HG02938 (cell line): ENCODE results near the gene DTWD1.
"Not testable (repeated sequence)": the region's sequence is repeated elsewhere in the genome, so short reads cannot be mapped to it uniquely, and the experiment has no call there.

Experiments
- ATAC-seq: cut with Tn5 transposase; IDR thresholded peaks from one replicate; pipeline ENCODE4 v1.9.1; 2021; ENCODE audit warnings: mild to moderate bottlenecking, moderate library complexity; ENCODE audit not compliant: unreplicated experiment

Gene DTWD1

GRCh38 chr15:49645941-49646340, 25.1 kb downstream of the DTWD1 start:
- ATAC-seq: no peak

GRCh38 chr15:49646891-49647290, 26.0 kb downstream of the DTWD1 start:
- no peak for ATAC-seq

- ATAC-seq: no peak
Observed at GRCh38 chr15:49649987-49650386, 29.1 kb downstream of the DTWD1 start.

GRCh38 chr15:49650676-49651075, 29.8 kb downstream of the DTWD1 start:
- ATAC-seq: no peak

- ATAC-seq: no peak
Observed at GRCh38 chr15:49652922-49653321, 32.1 kb downstream of the DTWD1 start.

- ATAC-seq: no peak
Observed at GRCh38 chr15:49656734-49657133, 35.9 kb downstream of the DTWD1 start.

GRCh38 chr15:49664716-49665115, 43.9 kb downstream of the DTWD1 start:
- ATAC-seq: no peak

- ATAC-seq: not testable (repeated sequence)
Observed at GRCh38 chr15:49666486-49666885, 45.6 kb downstream of the DTWD1 start.

GRCh38 chr15:49669288-49669687, 48.4 kb downstream of the DTWD1 start:
- no peak for ATAC-seq

- no peak for ATAC-seq
Observed at GRCh38 chr15:49673861-49674260, 53.0 kb downstream of the DTWD1 start.

- no peak for ATAC-seq
Observed at GRCh38 chr15:49674370-49674769, 53.5 kb downstream of the DTWD1 start.

GRCh38 chr15:49675041-49675440, 54.2 kb downstream of the DTWD1 start:
- ATAC-seq: no peak

GRCh38 chr15:49678655-49679054, 57.8 kb downstream of the DTWD1 start:
- no peak for ATAC-seq

- ATAC-seq: no peak
Observed at GRCh38 chr15:49686599-49686998, 65.8 kb downstream of the DTWD1 start.

- ATAC-seq: no peak
Observed at GRCh38 chr15:49688135-49688790, 67.4 kb downstream of the DTWD1 start.

GRCh38 chr15:49692514-49693090, 71.8 kb downstream of the DTWD1 start:
- no peak for ATAC-seq

- no peak for ATAC-seq
Observed at GRCh38 chr15:49693498-49693897, 72.7 kb downstream of the DTWD1 start.

GRCh38 chr15:49696433-49696832, 75.6 kb downstream of the DTWD1 start:
- no peak for ATAC-seq

- ATAC-seq: no peak
Observed at GRCh38 chr15:49697121-49697520, 76.3 kb downstream of the DTWD1 start.

- ATAC-seq: not testable (repeated sequence)
Observed at GRCh38 chr15:49702982-49703381, 82.1 kb downstream of the DTWD1 start.
